ENCODE measurements around the gene CEP89. TPM values are rescaled to one million over a fixed set of nuclear protein-coding genes. Genes with fewer than 3 reads are reported as not detected.
"Not testable (repeated sequence)": the region's sequence is repeated elsewhere in the genome, so short reads cannot be mapped to it uniquely, and the experiment has no call there.

The CEP89 gene
- total RNA-seq, 1 experiment from 2014 or later, result 11.3 TPM

- not testable (repeated sequence) for DNase-seq (ENCODE audit: low read depth)
These were observed 123.7 kb downstream of the CEP89 start for GRCh38 chr19:32848035-32848434.

- DNase-seq (ENCODE audit: low read depth), result no peak
These were observed 128.0 kb downstream of the CEP89 start for GRCh38 chr19:32843716-32844245.

GRCh38 chr19:32842061-32842460, 129.7 kb downstream of the CEP89 start:
- no peak for DNase-seq (ENCODE audit: low read depth)

- no peak for DNase-seq (ENCODE audit: low read depth)
These were observed 134.2 kb downstream of the CEP89 start for GRCh38 chr19:32837531-32837930.

GRCh38 chr19:32833388-32833787, 138.4 kb downstream of the CEP89 start:
- DNase-seq (ENCODE audit: low read depth), result not testable (repeated sequence)

- not testable (repeated sequence) for DNase-seq (ENCODE audit: low read depth)
These were observed 138.9 kb downstream of the CEP89 start for GRCh38 chr19:32832825-32833224.

GRCh38 chr19:32832094-32832493, 139.7 kb downstream of the CEP89 start:
- not testable (repeated sequence) for DNase-seq (ENCODE audit: low read depth)

GRCh38 chr19:32831611-32832010, 140.1 kb downstream of the CEP89 start:
- DNase-seq (ENCODE audit: low read depth), result no peak

GRCh38 chr19:32830231-32831014, 141.3 kb downstream of the CEP89 start:
- peak; percentile 92 for DNase-seq (ENCODE audit: low read depth)

GRCh38 chr19:32829345-32829896, 142.3 kb downstream of the CEP89 start:
- DNase-seq (ENCODE audit: low read depth), result no peak

- DNase-seq (ENCODE audit: low read depth), result no peak
These were observed 143.0 kb downstream of the CEP89 start for GRCh38 chr19:32828643-32829344.

- DNase-seq (ENCODE audit: low read depth), result no peak
These were observed 143.6 kb downstream of the CEP89 start for GRCh38 chr19:32828139-32828538.

Small RNA genes lying within 50 kb of the gene (small RNA-seq; reads per million reads assigned to genes)
- gene RN7SKP22, result not detected

Other genes starting within 250 kb of the CEP89 start
- not detected in 2 replicates for gene SLC7A9, start 102.2 kb downstream of the CEP89 start, total RNA-seq (2014; rRNA removed; shearing (Covaris generic))
- gene FAAP24, start 284 bp upstream of the CEP89 start, total RNA-seq (2014; rRNA removed; shearing (Covaris generic)), result 3.2 and 4.1 TPM in 2 replicates
- 13.0 and 17.0 TPM in 2 replicates for gene RHPN2, start 92.9 kb upstream of the CEP89 start, total RNA-seq (2014; rRNA removed; shearing (Covaris generic))
- 5.2 and 5.6 TPM in 2 replicates for gene GPATCH1, start 109.2 kb upstream of the CEP89 start, total RNA-seq (2014; rRNA removed; shearing (Covaris generic))
- not detected in 2 replicates for gene WDR88, start 160.2 kb upstream of the CEP89 start, total RNA-seq (2014; rRNA removed; shearing (Covaris generic))
- gene LRP3, start 222.4 kb upstream of the CEP89 start, total RNA-seq (2014; rRNA removed; shearing (Covaris generic)), result 20.1 and 25.4 TPM in 2 replicates